ENCODE measurements around the gene AKNA.
"Not testable (repeated sequence)": the region's sequence is repeated elsewhere in the genome, so short reads cannot be mapped to it uniquely, and the experiment has no call there.

The AKNA gene

DNA sequence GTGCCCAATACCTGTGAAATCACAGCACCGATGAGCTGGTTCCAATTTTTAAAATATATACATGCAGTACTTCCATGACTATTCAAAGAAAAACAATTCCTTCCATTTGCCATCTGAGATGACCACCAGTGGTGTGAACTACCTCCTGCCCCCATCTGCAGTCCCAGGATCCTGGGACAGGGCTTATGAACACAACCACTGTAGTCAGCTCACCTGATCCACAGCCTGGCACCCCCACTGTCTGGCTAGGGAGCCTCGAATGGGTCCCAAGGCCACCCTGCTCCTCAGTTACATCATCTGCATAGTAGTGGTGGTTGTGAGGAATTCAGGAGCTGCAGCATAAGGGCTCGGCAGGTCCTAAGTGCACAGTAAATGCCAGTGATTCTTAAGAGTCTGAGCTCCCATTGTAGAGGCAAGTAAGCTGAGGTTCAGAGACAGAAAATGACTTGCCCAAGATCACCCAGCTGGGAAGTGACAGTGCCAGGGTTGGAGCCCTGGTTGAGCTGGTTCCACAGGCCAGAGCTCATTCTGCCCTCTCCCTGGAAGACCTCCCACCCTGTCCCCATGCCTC lies 62.0 kb downstream of the AKNA start:
- in situ Hi-C loops (cut with MboI; ENCODE audit: low sequenced_read_pairs), result not testable (repeated sequence)

DNA sequence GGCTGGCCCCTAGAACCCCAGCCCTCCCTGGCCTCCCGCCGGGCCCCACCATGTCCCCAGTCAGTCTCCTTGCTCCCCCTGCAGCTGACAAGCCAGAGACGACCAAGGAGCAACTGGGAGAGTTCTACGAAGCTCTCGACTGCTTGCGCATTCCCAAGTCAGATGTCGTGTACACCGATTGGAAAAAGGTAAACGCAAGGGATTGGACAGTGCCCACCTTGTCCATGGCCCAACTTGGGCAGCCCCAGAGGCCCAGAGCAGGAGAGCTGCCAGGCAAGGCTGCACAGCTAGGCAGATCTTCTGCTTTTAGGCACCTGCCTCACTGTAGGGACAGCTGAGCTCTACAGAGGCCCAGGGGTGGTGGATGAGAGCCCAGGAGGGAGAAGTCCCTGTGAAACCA lies 62.8 kb downstream of the AKNA start:
- in situ Hi-C loops (cut with MboI; ENCODE audit: low sequenced_read_pairs), result not testable (repeated sequence)

DNA sequence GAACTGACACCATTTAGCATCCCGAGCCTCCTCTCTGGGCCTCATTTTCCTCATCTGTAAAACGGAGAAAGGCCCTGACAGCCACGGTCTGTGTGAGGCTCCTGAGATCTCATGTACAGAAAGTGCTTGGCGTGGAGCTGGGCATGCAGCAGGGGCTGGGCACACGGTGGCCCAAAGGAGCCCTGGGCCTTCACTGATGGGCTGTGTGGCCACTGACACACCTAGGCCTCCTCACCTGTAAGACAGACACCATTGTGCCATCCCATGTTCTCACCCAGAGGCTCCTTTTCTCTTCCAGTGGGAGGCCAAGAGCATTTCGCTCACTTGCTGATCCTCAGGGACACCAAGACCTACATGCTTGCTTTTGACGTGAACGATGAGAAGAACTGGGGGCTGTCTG lies 63.3 kb downstream of the AKNA start:
- in situ Hi-C loops (cut with MboI; ENCODE audit: low sequenced_read_pairs), result no loop called here

DNA sequence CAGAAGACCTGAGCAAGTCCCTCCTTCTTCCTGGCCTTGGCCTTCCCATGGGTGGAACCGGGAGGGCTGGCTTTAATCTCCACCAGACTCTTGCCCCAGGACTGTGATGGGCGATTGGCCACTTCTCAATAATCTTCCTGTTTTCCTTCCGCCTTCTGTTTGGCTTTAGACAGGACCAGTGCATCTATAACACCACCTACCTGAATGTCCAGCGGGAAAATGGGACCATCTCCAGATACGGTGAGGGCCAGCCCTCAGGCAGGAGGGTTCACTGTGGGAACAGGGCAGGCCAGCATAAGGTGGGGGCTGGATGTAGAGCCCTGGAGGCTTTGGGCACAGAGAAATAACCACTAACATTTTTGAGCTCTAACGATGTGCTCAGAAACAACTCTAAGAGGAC lies 63.9 kb downstream of the AKNA start:
- in situ Hi-C loops (cut with MboI; ENCODE audit: low sequenced_read_pairs), result not testable (repeated sequence)

DNA sequence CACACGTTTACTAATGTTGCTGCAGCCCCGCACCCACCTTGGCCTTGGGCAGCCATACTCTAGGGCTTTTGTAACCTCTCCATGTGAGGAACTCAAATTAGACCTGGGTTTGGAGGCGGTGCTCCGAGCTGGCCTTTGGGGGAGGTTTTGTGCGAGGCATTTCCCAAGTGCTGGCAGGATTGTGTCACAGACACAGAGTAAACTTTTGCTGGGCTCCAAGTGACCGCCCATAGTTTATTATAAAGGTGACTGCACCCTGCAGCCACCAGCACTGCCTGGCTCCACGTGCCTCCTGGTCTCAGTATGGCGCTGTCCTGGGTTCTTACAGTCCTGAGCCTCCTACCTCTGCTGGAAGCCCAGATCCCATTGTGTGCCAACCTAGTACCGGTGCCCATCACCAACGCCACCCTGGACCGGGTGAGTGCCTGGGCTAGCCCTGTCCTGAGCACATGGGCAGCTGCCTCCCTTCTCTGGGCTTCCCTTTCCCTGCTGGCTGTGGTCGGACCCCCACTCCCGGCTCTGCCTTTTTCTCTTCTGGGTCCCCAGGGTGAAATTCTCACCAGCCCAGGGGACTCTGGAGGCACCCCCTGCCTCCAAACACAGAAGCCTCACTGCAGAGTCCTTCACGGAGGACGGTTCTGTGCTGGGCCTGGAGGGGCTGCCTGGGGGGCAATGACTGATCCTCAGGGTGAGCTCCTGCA lies 64.8 kb downstream of the AKNA start, which contains the start of gene ORM1:
TSS of gene ORM1 (plus strand) at position 268 of the 701 bp plus-strand sequence. CDS start at position 304, 36 bp downstream.
- in situ Hi-C loops (cut with MboI; ENCODE audit: low sequenced_read_pairs), result not testable (repeated sequence)

DNA sequence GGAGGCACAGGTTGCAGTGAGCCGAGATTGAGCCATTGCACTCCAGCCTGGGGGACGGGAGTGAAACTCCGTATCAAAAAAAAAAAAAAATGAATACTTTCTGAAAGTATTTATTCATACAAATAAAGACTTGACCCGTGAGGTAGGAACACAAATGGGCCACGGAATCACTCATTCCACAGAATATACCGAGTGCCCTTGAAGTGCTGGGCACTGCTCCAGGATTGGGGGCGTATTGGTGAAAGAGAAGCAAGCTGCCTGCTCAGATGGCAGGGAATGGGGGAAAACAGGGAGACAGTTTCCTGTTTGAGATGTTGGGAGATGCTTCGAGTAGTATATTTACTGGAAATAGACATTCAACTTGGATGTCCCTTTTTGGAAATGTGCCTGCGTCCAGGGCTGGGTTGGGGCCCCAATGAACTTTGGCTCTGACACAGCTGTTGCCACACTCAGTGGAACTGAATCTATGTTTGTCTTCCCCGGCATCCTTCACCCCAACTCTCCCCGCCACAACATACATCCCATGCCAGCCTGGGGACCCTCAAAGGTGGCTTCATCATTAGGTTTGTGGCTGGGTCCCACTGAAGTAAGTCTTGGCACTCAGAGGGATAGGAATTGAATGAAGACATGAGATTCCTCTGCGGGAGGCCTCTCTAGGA lies 65.5 kb downstream of the AKNA start:
- in situ Hi-C loops (cut with MboI; ENCODE audit: low sequenced_read_pairs), result not testable (repeated sequence)

DNA sequence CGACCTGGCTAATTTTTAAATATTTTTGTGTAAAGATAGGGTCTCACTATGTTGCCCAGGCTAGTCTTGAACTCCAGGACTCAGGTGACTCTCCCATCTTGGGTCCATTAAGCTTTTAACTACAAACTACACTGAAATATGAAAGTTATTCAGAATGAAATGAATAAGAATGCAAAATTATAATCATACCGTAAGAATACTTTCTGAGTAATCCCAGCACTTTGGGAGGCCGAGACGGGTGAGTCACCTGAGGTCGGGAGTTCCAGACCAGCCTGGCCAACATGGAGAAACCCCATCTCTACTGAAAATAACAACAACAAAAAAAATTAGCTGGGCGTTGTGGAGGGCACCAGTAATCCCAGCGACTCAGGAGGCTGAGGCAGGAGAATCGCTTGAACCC lies 66.0 kb downstream of the AKNA start:
- in situ Hi-C loops (cut with MboI; ENCODE audit: low sequenced_read_pairs), result no loop called here

DNA sequence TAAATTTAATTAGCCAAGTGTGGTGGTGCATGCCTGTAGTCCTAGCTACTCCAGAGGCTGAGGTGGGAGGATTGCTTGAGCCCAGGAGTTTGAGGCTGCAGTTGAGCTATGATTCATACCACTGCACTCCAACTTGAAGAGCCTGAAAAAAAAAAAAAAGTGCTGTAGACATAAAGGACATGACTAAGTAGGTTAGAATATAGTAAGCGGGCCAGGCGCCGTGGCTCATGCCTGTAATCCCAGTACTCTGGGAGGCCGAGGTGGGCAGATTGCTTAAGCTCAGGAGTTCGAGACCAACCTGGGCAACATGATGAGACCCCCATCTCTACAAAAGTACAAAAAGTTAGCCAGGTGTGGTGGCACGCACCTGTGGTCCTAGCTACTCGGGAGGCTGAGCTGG lies 67.1 kb downstream of the AKNA start:
- in situ Hi-C loops (cut with MboI; ENCODE audit: low sequenced_read_pairs), result not testable (repeated sequence)

DNA sequence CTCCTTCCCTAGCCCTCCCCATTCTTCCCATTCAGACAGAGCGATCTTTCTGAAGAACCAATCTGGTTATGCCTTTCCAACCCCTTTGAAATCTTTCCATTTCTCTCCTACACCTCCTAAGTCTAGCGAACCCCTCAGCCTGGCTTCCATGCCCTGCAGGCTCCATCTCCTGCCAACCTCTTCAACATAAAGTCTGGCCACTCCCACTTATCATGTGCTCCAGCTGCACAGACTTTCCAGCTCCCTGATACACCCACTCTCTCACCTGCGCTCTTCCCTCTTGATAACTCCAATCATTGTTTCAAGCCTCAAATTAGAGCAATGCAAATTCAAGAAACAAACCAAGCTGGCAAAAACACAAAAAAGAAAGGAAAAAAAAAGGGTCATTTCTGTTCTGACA lies 68.6 kb downstream of the AKNA start:
- in situ Hi-C loops (cut with MboI; ENCODE audit: low sequenced_read_pairs), result no loop called here

DNA sequence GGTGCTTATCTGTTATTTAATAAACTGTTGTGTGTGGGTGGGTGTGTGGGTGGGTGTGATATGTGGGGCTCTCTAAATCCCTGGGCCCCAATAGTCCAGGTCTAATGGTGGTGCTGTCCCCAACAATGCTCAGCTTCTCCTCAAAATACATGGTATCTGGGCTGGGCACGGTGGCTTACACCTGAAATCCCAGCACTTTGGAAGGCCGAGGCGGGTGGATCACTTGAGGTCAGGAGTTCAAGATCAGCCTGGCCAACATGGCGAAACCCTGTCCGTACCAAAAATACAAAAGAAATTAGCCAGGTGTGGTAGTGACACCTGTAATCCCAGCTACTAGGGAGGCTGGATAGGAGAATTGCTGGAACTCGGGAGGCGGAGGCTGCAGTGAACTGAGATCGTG lies 69.4 kb downstream of the AKNA start:
- in situ Hi-C loops (cut with MboI; ENCODE audit: low sequenced_read_pairs), result no loop called here

DNA sequence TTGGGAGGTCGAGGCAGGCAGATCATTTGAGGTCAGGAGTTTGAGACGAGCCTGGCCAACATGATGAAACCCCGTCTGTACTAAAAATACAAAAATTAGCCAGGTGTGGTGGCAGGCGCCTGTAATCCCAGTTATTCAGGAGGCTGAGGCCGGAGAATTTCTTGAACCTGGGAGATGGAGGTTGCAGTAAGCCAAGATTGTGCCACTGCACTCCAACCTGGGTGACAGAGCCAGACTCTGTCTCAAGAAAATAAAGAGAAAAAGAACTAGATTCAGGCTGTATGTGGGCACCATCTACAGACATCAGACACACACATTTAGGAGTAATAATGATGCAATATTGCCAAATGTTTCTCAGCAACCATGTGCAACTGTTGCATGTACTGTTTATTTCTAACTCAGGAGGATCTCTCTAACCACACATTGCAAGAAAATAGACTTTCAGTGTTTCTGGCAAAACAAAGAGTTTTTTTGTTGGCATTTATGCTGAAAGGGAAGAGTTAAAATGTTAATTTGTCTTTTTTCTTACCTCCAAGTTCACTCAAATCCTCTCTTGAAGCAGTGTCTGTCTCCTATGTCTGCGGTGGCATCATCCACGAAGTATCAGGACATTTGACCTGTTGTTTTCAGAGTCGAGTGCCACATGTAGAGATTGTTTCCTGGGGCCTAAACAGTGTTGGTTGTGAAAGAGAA lies 70.0 kb downstream of the AKNA start:
- in situ Hi-C loops (cut with MboI; ENCODE audit: low sequenced_read_pairs), result no loop called here

DNA sequence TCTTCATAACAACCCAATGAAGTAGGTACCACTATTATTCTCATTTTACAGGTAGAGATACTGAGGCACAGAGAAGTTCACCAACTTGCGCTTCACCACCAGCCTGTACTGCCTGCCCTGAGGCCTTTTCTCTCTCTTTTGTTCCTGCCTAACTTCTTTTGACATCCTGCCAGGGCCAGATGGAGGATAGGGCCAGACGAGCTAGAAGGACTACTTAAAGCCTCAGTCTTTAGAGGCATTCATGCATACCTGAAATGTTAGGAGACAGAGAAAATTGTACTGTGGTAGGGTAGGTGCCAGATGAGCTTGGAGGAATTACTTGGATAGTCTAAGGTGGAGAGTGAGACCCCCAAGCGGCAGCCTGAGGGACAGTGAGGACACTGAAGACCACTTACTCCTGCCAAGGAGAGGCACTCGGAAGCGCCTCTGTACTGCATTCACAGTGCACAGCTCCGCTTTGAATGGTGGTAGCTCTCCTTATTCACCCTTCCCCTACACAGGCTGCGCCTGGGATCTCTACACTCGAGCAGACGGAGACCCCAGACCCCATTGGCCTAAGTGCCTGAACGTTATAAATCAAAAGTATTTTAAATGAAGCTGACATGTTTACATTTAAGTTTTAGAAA lies 71.1 kb downstream of the AKNA start:
- in situ Hi-C loops (cut with MboI; ENCODE audit: low sequenced_read_pairs), result no loop called here

DNA sequence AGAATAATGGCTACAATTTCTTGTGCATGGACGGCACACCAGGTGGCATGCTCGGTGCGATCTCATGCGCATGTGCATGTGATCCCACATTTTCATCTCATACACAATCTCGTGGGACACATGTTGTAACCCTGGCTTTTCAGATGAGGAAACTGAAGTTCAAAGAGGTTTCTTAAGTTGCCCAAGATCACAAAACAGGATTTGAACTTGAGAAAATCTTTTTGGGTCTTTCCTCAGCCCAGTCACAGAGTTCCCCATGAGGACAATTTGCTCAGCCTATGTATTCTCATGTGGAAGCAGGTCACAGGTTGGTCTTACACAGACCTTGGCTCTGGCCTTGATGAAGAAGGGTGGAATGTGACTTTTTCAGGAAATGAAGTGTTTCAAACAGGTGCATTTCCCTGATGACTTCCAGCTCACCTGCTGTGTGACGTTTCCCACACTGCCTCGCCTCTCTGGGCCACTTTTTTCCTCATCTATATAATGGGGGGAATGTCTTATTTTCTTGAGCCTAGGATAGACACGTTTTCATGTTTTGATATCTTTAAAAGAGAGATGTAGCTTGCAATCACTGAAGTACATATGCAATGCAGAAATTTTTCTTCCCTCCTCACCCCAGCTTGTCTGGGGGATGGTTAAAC lies 71.9 kb downstream of the AKNA start:
- in situ Hi-C loops (cut with MboI; ENCODE audit: low sequenced_read_pairs), result no loop called here

DNA sequence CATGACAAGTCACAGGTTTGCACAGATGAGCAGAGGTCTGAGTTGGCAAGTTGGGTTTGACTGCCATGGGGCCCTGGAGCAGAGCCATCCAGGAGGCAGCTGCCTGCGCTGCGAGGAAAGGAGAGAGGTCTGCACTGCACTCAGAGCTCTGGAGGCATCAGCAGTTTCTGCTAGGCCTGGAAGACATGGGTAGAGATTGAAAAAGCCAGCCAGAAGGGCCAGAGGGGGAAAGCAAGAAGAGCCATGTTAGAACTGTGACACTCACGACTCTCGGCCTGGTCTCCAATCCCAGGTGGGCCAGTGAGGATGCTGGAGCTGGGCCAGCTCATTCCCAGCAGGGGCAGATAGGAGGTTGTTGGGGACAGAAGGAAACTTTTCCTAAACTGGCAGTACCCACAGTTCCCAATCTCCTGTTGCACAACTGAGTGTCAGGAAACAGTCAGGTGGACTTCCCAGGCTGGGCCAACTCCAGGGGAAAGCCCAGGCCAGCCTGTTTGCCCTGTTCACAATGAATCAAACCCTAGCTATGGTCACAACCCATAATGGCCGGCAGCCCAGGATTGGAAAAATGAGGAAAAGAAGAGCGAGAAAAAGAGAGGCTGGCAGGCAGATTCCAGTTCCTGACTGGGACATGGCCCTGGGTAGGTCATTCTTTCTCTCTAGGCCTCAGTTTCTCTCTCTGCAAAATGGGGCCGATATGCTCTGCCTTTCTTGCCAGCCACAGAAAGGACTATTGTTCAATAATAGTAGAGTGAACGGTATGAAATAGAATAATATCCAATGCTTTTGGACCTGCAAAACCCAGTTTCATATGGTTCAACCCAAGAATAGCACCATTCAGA lies 72.7 kb downstream of the AKNA start:
- in situ Hi-C loops (cut with MboI; ENCODE audit: low sequenced_read_pairs), result no loop called here

DNA sequence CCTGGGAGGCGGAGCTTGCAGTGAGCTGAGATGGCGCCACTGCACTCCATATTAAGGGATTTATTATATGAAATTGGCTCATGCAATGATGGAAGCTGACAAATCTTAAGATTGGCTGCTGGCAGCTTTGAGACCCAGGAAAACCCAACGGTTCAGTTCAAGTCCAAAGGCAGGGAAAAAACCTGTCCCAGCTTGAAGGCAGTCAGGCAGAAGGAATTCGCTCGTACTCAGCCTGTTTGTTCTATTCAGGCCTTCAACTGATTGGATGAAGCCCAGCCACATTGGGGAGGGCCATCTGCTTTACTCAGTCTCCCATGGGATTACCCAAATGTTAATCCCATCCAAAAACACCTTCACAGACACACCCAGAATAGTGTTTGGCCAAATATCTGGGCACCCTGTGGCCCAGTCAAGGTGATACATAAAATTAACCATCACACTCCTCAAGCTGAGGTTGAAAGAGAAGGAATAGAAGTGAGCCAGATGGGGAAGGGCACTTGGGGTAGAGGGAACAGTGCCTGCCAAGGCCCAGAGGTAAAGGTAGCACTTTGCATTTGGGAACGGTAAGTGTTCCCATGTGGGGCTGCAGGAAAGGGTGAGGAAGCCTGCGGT lies 73.4 kb downstream of the AKNA start:
- in situ Hi-C loops (cut with MboI; ENCODE audit: low sequenced_read_pairs), result no loop called here

DNA sequence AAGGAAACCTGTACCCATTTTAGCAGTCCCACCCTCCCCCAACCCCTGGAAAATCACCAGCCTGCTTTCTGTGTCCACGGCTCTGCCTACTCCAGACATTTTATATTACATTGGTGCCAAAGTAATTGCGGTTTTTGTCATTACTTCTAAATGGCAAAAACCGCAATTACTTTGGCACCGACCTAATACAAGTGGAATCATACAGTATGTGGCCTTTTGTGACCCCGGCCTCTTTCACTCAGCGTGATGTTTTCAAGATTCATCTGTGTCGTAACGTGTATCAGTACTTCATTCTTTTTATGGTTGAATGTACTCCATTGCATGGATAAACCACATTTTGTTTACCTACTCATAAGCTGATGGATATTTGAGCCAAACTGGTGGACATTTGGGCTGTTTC lies 74.6 kb downstream of the AKNA start:
- in situ Hi-C loops (cut with MboI; ENCODE audit: low sequenced_read_pairs), result no loop called here

DNA sequence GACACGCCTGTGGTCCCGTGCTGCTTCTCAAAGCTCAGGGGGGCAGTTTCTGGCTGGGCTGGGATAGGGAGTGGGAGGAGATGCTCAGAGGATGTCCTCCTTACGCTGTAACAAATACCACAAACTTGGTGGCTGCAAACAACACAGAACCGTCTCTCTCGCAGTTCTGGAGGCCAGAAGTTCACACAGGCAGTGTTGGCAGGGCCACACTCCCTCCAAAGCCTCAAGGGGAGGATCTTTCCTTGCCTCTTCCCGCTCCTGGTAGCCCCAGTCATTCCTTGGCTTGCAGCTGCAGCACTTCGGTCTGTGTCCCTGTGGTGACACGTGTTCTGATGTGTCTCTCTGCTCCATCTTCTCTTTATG lies 75.3 kb downstream of the AKNA start:
- in situ Hi-C loops (cut with MboI; ENCODE audit: low sequenced_read_pairs), result no loop called here

DNA sequence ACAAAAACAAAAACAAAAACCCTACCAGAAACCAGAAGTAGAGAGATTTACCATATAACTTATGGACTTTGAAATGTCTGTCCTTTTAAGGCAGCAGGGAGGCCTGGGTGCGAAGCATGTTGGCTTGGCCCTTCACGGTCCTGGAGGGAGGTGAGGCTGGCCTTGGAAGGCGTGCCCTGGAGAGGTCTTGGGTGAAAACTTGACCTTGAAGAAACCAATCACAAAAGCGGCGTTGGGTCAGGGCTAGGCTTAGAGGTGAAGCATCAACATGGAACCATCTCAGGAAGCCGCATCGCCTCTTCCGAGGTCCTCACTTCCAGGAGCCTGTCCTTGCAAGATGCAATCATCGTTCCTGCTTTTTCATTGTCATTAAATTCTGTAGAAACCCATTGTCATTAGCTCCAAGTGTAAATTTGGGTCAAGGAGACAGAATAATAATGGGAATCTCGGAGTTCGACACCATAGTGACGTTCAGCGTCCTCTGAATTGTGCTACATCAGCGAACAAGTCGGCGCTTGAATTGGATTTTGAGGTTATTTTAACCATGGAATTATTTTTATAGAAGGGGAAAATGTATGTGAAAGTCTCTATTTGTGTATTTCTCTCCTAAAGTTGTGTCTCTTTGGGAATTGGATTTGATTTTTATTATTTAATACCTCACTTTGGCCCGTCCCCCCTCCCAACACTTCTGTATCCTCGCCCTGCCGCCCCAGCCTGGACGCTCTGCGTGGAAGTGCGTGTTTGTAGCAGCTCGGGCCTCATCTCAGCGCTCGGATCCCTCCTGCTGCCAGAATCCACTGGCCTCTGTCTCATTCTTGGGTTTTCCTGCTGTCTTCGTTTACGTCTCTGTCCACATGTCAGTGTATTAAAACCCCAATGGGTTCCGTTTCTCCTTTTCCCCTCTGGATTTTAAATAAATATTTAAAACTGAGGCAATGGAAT lies 75.9 kb downstream of the AKNA start:
- in situ Hi-C loops (cut with MboI; ENCODE audit: low sequenced_read_pairs), result no loop called here
